SHP77 (cell line): ENCODE data around the gene SMCO2.
A peak's percentile ranks its signal among the peaks of the same experiment; 100 is the strongest.

ENCODE experiments used
- DNase-seq, 2 experiments: peaks; one replicate each; lab custom pipeline; 2025; lab: John Stamatoyannopoulos, UW

SMCO2 gene

DNA sequence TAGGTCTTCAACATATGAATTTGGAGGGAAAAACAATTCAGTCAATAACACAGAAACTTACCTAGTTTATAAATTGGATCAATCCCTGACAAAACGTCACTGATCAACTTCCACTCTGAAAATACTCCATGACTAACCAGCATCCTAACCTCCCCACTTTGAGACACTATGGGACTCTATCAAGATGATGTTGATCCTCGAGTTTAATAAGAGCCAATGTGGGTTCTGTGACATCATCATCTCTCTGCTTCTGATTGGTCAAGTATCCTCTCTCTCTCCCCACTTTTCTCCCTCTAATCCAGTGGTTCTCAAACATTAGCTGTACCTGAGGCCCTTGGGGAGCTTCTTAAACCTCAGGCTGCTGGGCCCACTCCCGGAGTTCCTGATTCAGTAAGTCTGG, at the start of gene SMCO2:
SMCO2 (plus strand) TSS at position 301 of the 400 bp plus-strand sequence. CDS start 23,896 bp downstream, outside the sequence.
- DNase-seq, result no peak

DNA sequence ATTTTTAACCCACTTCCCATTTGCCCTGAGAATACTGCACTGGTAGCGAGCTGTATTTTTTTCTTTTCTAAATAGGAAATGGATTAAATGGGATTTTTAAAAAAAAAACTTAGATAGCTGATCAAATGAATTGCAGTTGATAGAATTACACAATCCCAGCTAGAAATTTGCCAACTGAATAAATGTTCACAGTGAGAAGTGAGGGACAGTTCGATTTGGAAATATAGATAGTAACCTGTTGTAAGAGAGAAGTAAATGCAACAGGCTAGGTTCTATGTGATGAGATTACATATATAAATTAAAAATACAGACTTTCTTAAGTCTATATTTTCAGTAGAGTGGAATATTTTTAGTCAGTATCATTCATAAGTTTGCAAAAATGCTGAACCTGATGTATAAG, 48.1 kb upstream of the SMCO2 start:
- no peak for DNase-seq

DNA sequence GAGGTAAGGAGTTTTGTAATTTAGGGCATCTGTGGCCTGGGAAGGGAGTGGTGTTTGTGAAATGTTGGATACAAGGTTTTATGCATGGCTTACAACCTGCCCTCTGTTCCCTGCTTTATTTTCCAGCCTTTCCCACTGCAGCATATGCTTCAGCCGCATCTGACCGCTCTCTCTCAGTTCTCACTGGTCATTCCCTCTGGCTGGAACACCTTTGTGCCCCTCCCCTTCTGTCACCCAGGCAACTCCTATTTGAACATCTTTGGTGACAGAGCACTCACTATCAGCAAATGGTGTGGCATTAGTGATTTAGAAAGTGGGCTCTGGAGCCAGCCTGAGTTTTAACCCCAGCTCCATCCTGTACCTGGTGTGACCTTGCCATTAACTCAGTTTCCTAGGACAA, 47.5 kb upstream of the SMCO2 start:
- DNase-seq, result no peak

DNA sequence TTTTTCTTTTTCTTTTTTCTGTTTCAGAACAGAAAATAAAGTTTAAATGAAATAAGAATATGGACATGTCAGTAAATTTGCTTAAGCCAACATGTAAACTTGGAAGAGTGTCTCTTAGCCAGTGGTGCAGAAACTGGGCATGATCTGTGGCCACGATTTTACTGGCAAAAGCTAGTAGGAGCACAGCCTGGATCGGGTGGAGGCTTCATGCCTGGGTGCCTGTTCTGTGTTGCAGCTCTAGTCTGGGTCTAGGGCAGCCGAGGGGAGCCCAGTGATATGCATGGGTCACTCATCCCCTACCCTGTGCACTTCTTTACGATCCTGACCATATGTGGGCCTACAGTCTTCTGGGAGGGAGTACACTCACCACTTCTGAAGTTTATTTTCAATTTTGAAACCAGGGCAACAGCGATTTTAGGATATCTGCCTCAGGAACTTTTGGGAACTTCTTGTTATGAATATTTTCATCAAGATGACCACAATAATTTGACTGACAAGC, 45.6 kb upstream of the SMCO2 start:
- DNase-seq, result no peak

DNA sequence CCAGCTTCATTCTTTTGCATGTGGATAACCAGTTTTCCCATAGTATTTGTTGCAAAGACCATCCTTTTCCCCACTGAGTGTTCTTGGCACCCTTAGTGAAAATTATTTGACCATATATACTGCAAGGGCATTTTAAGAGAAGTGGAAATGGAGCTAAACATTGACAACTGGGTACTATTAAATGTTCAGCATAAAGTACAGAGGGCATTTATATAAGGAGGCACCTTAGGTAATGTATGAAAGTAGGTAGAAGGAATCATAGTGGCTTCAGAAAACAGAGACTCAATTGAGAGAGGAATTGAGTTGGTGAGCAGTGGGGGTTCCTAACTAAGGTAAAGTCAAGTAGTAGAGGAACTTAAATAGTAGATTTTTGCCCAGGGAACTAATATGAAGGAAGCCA, 34.5 kb upstream of the SMCO2 start:
- no peak for DNase-seq

DNA sequence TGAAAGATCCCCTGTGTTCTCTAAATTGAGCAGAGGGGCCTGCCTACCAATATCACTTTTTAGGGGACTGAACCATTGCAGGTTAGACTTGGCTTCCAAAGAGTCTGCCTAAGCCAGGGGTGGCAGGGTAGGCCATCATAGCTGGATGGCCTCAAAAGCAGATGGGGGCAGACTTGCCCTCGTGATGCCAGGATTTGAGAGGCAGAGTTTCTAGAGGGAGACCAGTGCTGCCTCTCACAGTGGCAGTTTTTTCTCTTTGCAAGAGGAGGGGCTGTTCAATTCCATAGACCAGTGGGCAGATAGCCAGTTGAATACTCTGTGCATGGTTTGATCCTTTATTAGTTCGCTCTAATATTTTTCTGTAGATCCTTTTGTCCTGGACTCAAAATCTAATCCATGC, 23.8 kb upstream of the SMCO2 start:
- no peak for DNase-seq

DNA sequence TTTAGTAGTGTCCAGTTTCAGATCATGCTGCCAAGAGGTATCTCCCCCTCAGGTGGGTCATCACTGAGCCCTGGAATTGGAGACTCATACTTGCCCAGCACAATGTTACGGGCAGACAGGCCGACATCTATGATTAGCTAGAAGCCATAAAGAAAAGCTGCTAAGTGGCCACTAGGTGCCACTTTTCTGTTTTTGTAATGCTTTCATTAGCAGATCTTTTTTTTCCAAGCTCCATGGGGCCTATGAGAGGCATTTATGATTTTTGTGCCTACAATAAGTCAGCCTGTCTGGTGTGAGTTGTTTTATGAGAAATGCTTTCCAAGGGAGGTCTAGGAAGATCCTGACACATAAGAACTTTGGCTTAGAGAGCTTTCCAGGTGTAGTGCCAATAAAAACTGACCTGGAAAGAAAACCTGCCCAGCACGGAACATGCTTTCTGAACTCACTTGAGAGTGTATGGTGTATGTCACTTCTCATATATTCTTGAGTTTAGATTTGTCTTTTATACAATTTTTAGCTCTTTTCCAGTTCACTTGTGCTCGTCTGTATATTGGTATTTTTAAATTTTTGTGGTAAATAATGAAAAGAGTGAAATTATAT, 21.8 kb upstream of the SMCO2 start:
- DNase-seq, result peak; percentile 35 to 45

DNA sequence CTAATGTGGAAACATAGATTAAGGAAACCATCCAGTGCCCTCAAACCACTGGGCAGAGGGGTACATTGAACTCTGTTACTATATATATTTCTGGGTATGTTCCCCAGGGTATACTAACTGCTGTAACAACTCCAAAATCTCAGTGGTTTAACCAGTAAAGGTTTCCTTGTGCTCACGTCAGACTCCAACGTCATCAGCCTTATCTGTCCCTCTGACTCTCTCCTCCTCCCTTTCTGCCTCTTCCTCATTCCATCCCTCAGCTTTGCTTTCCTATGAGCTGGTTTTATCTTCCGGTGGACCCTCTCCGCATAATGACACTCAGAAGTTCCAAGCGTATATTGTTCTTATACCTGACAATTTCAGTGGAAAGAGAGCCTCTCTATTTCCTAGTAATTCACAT, 21.2 kb upstream of the SMCO2 start:
- DNase-seq, result no peak

DNA sequence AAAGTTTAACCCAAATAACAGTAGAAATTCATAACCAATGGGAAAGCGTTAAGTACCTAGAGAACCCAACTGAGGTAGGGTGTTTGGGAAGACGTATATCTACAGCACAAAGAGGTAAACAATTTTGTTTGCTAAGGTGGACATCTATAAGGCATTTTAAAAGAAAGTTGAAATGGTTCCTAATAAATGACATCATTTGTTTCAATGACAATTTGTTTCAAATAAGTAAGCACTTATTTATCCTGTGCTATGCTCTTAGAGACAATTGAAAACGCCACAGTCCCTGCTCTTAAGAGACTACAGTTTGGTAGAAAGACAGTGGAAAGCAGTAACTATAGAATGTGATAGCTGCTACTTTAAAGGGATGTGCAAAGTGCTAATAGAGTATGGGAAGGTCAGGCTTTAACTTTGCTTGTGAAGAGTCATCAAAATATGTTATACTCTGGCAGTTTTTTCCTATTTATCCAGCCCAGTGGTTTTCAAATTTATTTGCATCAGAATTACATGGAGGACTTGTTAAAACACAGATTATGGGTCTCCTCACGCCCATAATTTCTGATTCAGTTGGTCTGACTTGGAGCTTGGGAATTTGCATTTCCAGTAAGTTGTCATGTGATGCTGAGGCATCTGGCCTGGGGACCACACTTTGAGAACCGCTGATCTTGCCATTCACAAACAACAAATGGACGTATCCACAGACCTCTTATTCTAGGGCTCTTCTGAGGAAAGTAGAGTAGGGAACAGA, 19.6 kb upstream of the SMCO2 start:
- DNase-seq, result no peak

DNA sequence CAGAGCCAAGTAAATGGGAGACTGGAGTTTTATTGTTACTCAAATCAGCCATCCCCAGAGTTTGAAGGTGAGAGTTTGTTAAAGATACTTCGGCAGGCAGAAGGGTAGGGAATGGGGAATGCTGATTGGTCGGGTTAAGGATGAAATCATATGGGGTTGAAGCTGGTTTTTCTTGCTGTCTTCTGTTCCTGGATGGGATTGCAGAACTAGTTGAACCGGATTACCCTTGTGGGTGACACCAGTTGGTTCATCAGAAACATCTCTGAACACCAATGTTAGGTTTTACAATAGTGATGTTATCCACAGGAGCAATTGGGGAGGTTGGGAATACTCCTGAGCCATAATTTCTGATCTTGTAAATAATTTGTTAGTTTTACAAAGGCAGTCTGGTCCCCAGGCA, 18.7 kb upstream of the SMCO2 start:
- DNase-seq, result no peak

DNA sequence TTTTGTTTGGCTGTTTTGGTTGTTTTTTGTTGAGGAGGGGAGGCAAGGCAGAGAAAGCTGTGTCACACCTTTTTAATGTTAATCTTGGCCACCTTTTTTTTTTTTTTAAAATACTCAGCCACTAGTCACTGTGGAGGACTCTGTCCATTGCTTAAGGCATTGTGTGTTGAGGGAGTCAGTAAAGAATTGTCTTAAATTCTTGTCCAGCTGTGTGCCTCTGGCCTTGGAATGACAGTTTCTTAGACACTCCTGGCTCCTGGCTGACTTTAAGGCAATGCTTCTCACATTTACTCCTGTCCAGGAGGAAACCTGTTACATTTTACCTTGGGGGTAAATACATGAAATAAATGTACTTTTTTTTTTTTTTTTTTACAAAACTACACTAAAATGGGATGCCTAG, 18.1 kb upstream of the SMCO2 start:
- DNase-seq, result no peak

DNA sequence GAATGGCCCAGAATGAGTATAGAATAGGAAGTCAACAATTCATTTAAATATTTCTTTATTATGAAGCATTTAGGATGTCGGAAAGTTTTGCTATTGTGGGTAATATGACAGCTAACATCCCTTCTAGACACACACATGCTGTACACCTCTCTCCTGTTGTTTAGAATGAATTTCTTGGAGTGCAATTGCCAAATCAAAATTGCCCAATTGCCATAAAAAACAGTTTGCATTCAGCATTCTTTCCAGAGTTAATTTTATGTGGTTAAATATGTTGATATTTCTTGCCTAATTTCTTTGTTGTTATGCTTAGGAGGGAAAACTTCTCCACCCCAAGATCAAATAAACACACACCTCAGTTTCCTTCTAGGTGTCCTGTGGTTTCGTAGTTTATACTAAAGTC, 16.9 kb upstream of the SMCO2 start:
- no peak for DNase-seq

DNA sequence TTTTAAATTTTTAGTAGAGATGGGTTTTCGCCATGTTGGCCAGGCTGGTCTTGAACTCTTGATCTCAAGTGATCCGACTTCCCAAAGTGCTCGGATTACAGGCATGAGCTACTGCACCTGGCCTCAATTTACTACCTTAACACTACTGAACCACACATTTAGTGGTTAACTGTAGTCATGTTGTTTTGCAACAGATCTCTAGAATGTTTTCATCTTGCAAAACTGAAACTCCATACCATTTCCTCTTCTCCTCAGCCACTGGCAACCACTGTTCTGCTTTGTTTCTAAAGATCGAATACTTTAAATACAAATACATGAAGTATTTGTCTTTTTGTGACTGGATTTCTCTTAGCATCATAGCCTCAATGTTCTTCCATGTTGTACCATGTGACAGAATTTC, 15.4 kb upstream of the SMCO2 start:
- no peak for DNase-seq

DNA sequence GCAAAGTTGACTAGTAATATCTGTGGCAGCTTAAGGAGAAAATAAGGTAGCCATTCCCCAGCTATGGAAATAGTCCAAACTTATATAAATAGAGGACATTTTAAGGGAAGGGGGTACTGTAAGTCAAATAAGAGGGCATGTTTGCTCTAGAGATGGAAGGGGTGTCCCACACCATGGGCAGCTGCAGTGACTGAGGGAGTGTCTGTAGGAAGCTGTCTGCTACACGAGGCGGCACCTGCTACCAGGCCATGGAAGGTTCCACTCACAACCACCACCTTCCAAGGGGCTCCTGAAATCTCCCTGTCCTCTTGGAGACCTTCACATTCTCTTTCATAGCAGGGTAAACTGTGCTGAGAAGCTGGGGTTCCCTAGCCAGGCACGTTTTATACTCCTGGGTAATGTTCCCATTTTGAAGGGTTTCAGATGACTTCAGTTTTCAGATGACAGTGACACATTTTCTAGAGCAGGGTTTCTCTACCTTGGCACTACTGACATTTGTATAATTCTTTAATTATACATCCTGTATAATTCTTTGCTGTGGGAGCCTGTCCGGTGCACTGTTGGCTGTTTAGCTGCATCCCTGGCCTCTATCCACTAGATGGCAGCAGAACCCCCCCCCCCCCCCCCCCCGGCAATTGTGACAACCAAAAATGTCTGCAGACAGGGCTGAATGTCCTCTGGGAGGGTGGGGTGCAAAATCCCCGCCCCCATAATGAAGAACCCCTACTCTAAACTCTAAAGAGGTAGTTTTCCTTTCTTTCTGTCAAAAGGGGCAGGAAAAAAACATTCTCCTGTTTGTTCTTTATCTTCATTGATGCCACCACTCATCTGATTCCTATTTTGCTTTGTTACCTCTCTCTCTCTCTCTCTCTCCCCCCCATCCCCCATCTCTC, 11.6 kb upstream of the SMCO2 start:
- DNase-seq, result no peak

DNA sequence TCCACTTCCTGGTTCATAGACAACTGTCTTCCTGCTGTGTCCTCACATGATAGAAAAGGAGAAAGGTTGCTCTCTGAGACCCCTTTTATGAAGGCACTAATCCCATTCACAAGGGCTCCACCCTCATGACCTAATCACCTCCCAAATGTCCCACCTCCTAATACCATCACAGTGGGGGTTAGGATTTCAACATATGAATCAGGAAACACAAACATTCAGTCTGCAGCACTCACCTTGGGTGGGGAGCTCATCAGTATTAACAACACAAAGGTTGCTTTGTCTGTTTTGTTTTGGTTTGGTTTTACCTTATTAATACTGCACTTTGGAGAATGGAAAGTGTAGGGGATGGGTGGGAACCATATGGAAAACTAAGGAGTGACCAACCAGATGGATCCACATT, 10.5 kb upstream of the SMCO2 start:
- DNase-seq, result no peak

DNA sequence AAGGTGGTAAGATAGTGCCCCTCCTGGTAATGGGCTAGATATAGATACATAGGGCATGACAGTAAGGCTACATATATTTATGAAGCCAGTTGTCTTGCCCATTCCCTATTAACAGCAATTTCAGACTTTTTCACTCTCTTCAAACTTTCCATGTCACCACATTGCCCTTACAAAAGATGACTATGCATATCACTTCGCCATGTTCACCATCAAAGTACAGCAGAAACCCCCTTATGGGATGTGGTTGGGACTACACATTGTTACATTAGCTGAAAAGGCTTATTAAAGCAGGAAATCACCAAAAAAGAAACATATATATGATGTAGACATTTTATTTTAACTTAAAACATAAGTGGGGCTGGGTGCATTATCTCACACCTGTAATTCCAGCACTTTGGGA, 9.8 kb upstream of the SMCO2 start:
- DNase-seq, result no peak

DNA sequence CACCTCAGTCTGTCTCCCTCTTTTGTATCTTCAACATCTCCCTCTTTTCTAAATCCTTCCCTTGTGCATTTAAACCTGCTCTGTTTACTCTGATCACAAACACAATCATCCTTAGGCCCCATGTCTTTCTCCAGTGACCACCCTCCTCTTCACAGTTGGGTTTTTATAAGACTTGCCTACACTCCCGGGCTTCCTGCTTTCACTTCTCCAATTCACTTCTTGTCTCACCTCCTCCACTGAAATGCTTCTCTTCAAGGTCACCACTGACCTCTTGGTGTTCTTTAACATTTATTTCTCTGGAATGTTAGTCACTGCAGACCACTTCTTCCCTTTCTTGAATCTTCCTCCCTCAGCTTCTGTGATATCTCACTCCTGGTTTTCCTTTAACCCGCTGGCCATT, 8.7 kb upstream of the SMCO2 start:
- DNase-seq, result no peak

DNA sequence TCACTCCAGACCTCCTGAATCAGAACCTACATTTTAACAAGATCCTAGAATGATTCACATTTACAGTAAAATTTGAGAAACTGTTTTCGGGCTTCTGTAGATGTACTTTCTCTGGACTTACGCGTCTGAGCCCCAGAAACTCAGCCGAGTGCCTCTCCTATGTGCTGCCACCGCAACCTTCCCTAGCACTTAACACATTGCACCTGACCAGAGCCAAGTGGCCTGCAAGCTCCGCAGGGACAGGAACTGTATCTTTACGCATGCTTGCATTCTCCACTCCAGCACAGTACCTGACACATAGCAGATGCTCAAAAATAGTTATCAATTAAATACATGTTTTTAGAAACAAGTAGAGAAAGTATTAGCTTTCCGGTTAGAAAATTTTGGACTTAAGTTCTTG, 1.2 kb downstream of the SMCO2 start:
- DNase-seq, result no peak

DNA sequence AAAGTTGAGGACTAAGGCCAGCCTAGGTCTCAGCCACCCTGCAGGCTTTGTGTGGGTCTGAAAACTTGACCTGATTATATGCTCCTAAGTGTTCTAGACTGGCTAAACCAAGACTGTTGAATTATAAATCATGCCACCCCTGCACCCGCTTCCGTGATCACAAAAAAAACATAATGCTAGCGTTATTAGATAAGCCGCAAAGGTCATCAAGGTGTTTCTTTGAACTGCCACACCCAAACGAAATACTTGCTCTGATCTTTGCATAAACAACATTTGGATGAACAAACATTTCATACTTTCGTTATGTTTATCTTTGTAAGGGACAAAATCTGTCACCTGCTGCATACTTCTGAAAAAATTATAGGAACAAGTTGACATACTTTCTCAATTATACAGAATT, 2.5 kb downstream of the SMCO2 start:
- no peak for DNase-seq

DNA sequence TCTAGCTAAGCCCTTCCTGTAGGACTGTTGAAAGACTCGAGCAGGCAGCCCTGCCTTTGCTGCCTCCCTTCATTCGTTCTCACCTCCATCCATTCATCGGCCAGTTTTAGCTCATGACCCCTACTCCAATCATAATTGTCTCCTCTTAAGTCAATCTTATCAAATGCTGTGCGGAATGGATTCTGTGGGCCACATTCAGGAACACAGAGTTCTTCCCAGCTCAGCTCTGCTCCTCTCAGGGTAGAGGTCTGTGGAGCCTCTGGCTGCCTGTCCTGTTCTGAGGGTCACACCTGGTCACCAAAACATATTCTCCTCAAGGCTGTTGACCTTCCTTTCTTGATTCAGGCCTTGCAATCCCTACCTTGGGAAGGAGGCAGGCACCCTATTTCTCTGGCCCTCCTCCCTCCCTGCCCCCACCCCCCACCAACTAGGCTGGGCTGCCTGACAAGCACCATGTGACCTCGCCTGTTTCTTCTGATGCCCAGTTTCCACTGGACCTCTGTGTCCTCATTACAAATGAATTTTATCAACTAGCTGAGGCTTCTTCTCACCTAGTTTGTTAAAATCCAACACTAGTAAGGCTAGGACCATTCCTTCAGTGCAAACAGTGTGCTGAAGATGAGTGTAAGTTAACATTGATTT, 3.5 kb downstream of the SMCO2 start:
- no peak for DNase-seq

DNA sequence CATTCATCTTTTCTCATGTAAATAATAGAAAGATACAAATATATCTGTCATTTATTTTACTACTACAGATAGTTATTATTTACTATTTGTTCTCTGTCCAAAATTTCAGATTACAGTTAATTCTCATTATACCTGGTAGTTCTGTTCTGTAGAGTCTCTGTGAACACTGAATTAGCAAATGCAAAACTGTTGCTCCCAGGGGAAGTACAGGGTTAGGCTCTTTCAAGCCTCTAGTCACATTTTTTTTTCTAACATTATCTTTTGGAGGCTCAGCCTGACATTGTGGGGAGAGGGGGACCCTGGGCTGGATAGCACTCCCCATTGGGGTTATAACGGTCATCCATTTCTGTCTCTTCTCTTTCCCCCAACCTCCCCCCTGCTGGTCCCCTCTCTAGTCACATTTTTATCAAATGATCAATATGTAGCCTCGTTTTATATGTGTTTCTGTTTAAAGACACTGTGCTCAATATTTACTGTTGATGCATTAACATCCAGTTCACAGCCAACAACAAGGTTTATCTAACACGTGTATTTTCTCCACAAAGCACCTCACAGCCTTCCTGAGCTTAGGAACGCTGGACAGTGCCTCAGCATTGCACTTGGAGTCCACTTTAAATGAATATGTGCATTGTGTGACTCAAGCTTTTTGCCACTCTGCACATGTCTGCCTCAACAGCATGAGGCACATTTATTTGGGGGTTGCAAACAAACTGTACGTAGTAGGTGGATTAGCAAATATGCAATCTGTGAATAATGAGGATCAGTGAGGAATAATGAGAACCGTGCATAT, 4.7 kb downstream of the SMCO2 start:
- no peak for DNase-seq

DNA sequence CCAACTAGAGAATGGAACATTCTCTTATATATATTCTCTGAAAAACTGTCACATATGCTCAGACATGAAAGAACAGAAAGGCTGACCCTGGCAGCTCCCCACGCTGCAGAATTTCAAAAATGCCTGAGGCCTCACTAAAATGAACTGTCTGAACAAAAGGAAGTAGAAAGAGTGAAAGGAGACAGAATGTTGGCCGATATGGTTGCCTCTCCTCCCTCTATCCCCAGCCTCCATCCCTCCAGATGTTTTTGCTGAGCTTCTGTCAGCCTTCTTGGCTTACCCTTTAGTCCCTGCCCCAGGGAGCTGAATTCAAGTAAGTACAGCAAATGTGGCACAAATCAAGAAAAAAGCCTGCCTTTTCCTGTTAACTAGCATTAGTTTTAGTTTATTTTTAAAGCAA, 6.9 kb downstream of the SMCO2 start:
- DNase-seq, result no peak
